H9 (cell line): ENCODE results near the gene MRPL2. TPM values are rescaled to one million over a fixed set of nuclear protein-coding genes. Genes with fewer than 3 reads are reported as not detected.

Experiments used
- DNase-seq: peaks from one replicate; pipeline ENCODE4 v3.0.0-alpha.2; 2017
- H2AFZ ChIP-seq: one replicate; pipeline ENCODE4 v1.6.1; 2013; ENCODE audit warnings: mild to moderate bottlenecking, low read length, control low read depth, moderate library complexity
- H2AK5ac ChIP-seq: 2 replicates; pipeline ENCODE4 v1.6.1; 2013; ENCODE audit warnings: low read length, control low read depth, mixed read lengths; ENCODE audit not compliant: insufficient read length
- H2BK120ac ChIP-seq: one replicate; pipeline ENCODE4 v1.6.1; 2013; ENCODE audit warnings: low read depth, mild to moderate bottlenecking, low read length, control low read depth, inconsistent platforms; ENCODE audit not compliant: poor library complexity, severe bottlenecking
- H2BK12ac ChIP-seq: 2 replicates; pipeline ENCODE4 v1.6.1; 2013; ENCODE audit warnings: low read length, control low read depth, mixed read lengths, low read depth; ENCODE audit not compliant: insufficient read length
- H2BK15ac ChIP-seq: 2 replicates; pipeline ENCODE4 v1.6.1; 2013; ENCODE audit warnings: low read depth, low read length, control low read depth
- H2BK20ac ChIP-seq: one replicate; pipeline ENCODE4 v1.6.1; 2013; ENCODE audit warnings: low read depth, mild to moderate bottlenecking, low read length, control low read depth, inconsistent platforms; ENCODE audit not compliant: poor library complexity, severe bottlenecking
- H2BK5ac ChIP-seq: 2 replicates; pipeline ENCODE4 v1.6.1; 2013; ENCODE audit warnings: low read length, control low read depth, mixed read lengths; ENCODE audit not compliant: insufficient read length
- H3K14ac ChIP-seq: 2 replicates; pipeline ENCODE4 v1.6.1; 2013; ENCODE audit warnings: low read length, control low read depth; ENCODE audit not compliant: insufficient read depth
- H3K18ac ChIP-seq: 2 replicates; pipeline ENCODE4 v1.6.1; 2013; ENCODE audit warnings: low read depth, mild to moderate bottlenecking, mixed read lengths, low read length, control low read depth; ENCODE audit not compliant: insufficient read length
- H3K23ac ChIP-seq: 2 replicates; pipeline ENCODE4 v1.6.1; 2013; ENCODE audit warnings: low read length, control low read depth, mixed read lengths, low read depth; ENCODE audit not compliant: insufficient read length
- H3K23me2 ChIP-seq: 2 replicates; pipeline ENCODE4 v1.6.1; 2013; ENCODE audit warnings: low read depth, mild to moderate bottlenecking, mixed read lengths, low read length, control low read depth; ENCODE audit not compliant: insufficient read length, poor library complexity, severe bottlenecking
- H3K27ac ChIP-seq: 2 replicates; pipeline ENCODE4 v1.5.1; 2013; ENCODE audit warnings: low read length, control low read depth, mixed read lengths, low read depth; ENCODE audit not compliant: insufficient read length
- H3K27me3 ChIP-seq: 2 replicates; pipeline ENCODE4 v1.6.1; 2013; ENCODE audit warnings: low read length, control low read depth, inconsistent platforms; ENCODE audit not compliant: insufficient read depth
- H3K4ac ChIP-seq: 2 replicates; pipeline ENCODE4 v1.6.1; 2013; ENCODE audit warnings: low read depth, mild to moderate bottlenecking, control low read depth, inconsistent platforms, low read length, moderate library complexity
- H3K4me1 ChIP-seq: 2 replicates; pipeline ENCODE4 v1.6.1; 2013; ENCODE audit warnings: low read length, control low read depth, inconsistent platforms; ENCODE audit not compliant: insufficient read depth
- H3K4me2 ChIP-seq: 2 replicates; pipeline ENCODE4 v1.6.1; 2013; ENCODE audit warnings: low read length, control low read depth, mixed read lengths; ENCODE audit not compliant: insufficient read length, insufficient read depth
- H3K56ac ChIP-seq: 2 replicates; pipeline ENCODE4 v1.6.1; 2013; ENCODE audit warnings: low read depth, mild to moderate bottlenecking, mixed read lengths, low read length, control low read depth; ENCODE audit not compliant: insufficient read length
- H3K79me1 ChIP-seq: 2 replicates; pipeline ENCODE4 v1.6.1; 2013; ENCODE audit warnings: low read depth, mild to moderate bottlenecking, moderate library complexity, low read length, control low read depth, inconsistent platforms; ENCODE audit not compliant: insufficient read depth, poor library complexity, severe bottlenecking
- H3K79me2 ChIP-seq: 2 replicates; pipeline ENCODE4 v1.6.1; 2013; ENCODE audit warnings: low read length, control low read depth, inconsistent platforms; ENCODE audit not compliant: insufficient read depth
- H3K9ac ChIP-seq: 2 replicates; pipeline ENCODE4 v1.6.1; 2013; ENCODE audit warnings: low read length, control low read depth, mixed read lengths; ENCODE audit not compliant: insufficient read length; ENCODE audit errors: extremely low read depth
- H3K9me3 ChIP-seq: one replicate; pipeline ENCODE4 v1.6.1; 2013; ENCODE audit warnings: low read depth, low read length, inconsistent platforms; ENCODE audit not compliant: control insufficient read depth
- H3T11ph ChIP-seq: one replicate; pipeline ENCODE4 v1.6.1; 2013; ENCODE audit warnings: mild to moderate bottlenecking, low read length, control low read depth, inconsistent platforms
- H4K20me1 ChIP-seq: one replicate; pipeline ENCODE4 v1.6.1; 2013; ENCODE audit not compliant: control insufficient read depth, insufficient read length, insufficient read depth
- H4K5ac ChIP-seq: 2 replicates; pipeline ENCODE4 v1.6.1; 2013; ENCODE audit warnings: low read depth, mild to moderate bottlenecking, mixed read lengths, low read length, control low read depth; ENCODE audit not compliant: insufficient read length
- H4K8ac ChIP-seq: replicated peaks from 2 replicates; pipeline ENCODE4 v1.6.1; 2013; ENCODE audit warnings: low read length, control low read depth, mixed read lengths, low read depth; ENCODE audit not compliant: insufficient read length
- H4K91ac ChIP-seq: 2 replicates; pipeline ENCODE4 v1.6.1; 2013; ENCODE audit warnings: low read depth, mild to moderate bottlenecking, moderate library complexity, mixed read lengths, low read length, control low read depth; ENCODE audit not compliant: insufficient read length
- H3K27ac Mint-ChIP-seq, 3 experiments: 2 replicates in 2 of 3; 3 replicates in 1 of 3; pipeline ENCODE4 v1.8.0; 2020 to 2021; ENCODE audit warnings: mixed read lengths in 3 of 3, mild to moderate bottlenecking in 1 of 3, moderate library complexity in 1 of 3
- H3K27me3 Mint-ChIP-seq: 2 replicates; pipeline ENCODE4 v1.8.0; 2021; ENCODE audit warnings: low read depth, mild to moderate bottlenecking, moderate library complexity, mixed read lengths
- H3K36me3 Mint-ChIP-seq, 3 experiments: 2 replicates in 2 of 3; 3 replicates in 1 of 3; pipeline ENCODE4 v1.8.0; 2020 to 2021; ENCODE audit warnings: low read depth in 3 of 3, mixed read lengths in 3 of 3; ENCODE audit not compliant: insufficient read depth in 1 of 3
- H3K4me1 Mint-ChIP-seq, 2 experiments: 2 replicates each; pipeline ENCODE4 v1.8.0; 2020; ENCODE audit warnings: mixed read lengths in 2 of 2
- H3K4me3 Mint-ChIP-seq, 2 experiments: 2 replicates in 1 of 2; 3 replicates in 1 of 2; pipeline ENCODE4 v1.8.0; 2020 to 2021; ENCODE audit warnings: mild to moderate bottlenecking in 2 of 2, mixed read lengths in 2 of 2, moderate library complexity in 1 of 2
- H3K9me3 Mint-ChIP-seq, 2 experiments: 2 replicates in 1 of 2; 3 replicates in 1 of 2; pipeline ENCODE4 v1.8.0; 2020; ENCODE audit warnings: mild to moderate bottlenecking in 2 of 2, mixed read lengths in 2 of 2, moderate library complexity in 1 of 2
- CTCF ChIP-seq: fragments of 200-600 bp; sonication (generic); conservative IDR thresholded peaks from 3 replicates; pipeline ENCODE4 v1.8.0; 2021; ENCODE audit warnings: antibody characterized with exemption, mild to moderate bottlenecking
- WGBS: extraction: QIAGEN DNeasy Blood & Tissue Kit; methylation state at CpG from one replicate; pipeline ENCODE4 v1.1.7; 2013; ENCODE audit warnings: missing lambda C conversion rate, low lambda C conversion rate, mixed read lengths; ENCODE audit not compliant: insufficient read length; ENCODE audit errors: extremely low coverage; 5-methylcytosine and 5-hydroxymethylcytosine counted together
- long read RNA-seq: library from polyadenylated mRNA; unstranded; transcript quantifications from one replicate; pipeline ENCODE4 v2.0.0, GENCODE V29; 2020
- total RNA-seq: library from RNA; stranded (reverse); gene quantifications from 2 replicates; pipeline ENCODE4 v1.2.1, GENCODE V29; 2021

Gene MRPL2
- total RNA-seq, result 71.9 and 74.4 TPM in 2 replicates
- long read RNA-seq, transcript MRPL2-202 (7 exons, 1,588 nt), result major isoform, 52 of 73 reads
- long read RNA-seq, partial matches to known transcripts, result 4 of 73 reads
- long read RNA-seq, other reads (novel, unspliced or antisense), result 8 of 73 reads

GRCh38 chr6:43059168-43060033 is at the start of gene MRPL2, which contains the start of gene KLC4:
MRPL2 (minus strand) TSS chr6:43059434; CDS start chr6:43059381, 53 bp downstream.
KLC4 (plus strand) TSS chr6:43059631; CDS start chr6:43061336, 1,705 bp downstream.
- H3K4ac ChIP-seq, result no peak within 1 kb of the TSS
- no peaks in the 10 kb centered on the region for H3K9me3 ChIP-seq
- H2BK15ac ChIP-seq, result no peak within 1 kb of the TSS
- peak within 1 kb of the TSS; percentile 99 to 100 (median 99) for H3K27ac Mint-ChIP-seq
- H2BK5ac ChIP-seq, result peak within 1 kb of the TSS; percentile 36
- peaks cover 3% of the 10 kb centered on the region for H3K79me1 ChIP-seq
- H3K56ac ChIP-seq, result no peak within 1 kb of the TSS
- H3K18ac ChIP-seq, result peak within 1 kb of the TSS; percentile 59
- H3K36me3 Mint-ChIP-seq, result peaks cover 15 to 39% (median 27%) of the 10 kb centered on the region in 3 experiments
- peak within 1 kb of the TSS; percentile 89 for H3K9ac ChIP-seq
- WGBS, result no CpG with 5 or more reads among the region's 64 CpGs
- H4K8ac ChIP-seq, result no peak within 1 kb of the TSS
- H3K27ac ChIP-seq, result no peak within 1 kb of the TSS
- no peak within 1 kb of the TSS for H4K5ac ChIP-seq
- TF ChIP-seq CTCF, result no peak
- no peak within 1 kb of the TSS for H2BK20ac ChIP-seq
- no peak within 1 kb of the TSS for H2AFZ ChIP-seq
- H3K4me2 ChIP-seq, result peak within 1 kb of the TSS; percentile 83
- no peaks in the 10 kb centered on the region for H3K23me2 ChIP-seq
- no peak within 1 kb of the TSS for H3T11ph ChIP-seq
- no peaks in the 10 kb centered on the region for H3K9me3 Mint-ChIP-seq
- H3K4me3 Mint-ChIP-seq, result peak within 1 kb of the TSS; percentile 93 to 96
- DNase-seq, result peak; percentile 99
- peaks cover 10% of the 10 kb centered on the region; the same call in 1 of the 2 replicates for H3K79me2 ChIP-seq
- H2BK120ac ChIP-seq, result no peak within 1 kb of the TSS
- 0 out of 2 replicates have a peak, but pooled peaks cover 4% of the 10 kb centered on the region for H3K4me1 ChIP-seq
- H3K4me1 Mint-ChIP-seq, result peaks cover 20 to 23% of the 10 kb centered on the region in 2 experiments
- H4K91ac ChIP-seq, result no peak within 1 kb of the TSS
- no peaks in the 10 kb centered on the region for H3K27me3 ChIP-seq
- H2AK5ac ChIP-seq, result no peak within 1 kb of the TSS
- no peak within 1 kb of the TSS for H2BK12ac ChIP-seq
- H4K20me1 ChIP-seq, result no peaks in the 10 kb centered on the region
- H3K27me3 Mint-ChIP-seq, result no peaks in the 10 kb centered on the region
- H3K23ac ChIP-seq, result no peak within 1 kb of the TSS
- peak within 1 kb of the TSS; percentile 81; the same call in 1 of the 2 replicates for H3K14ac ChIP-seq
